BE2C (cell line): ENCODE results near the gene PPP3CB.

Source experiments
- DNase-seq: peaks from one replicate; pipeline ENCODE4 v3.0.0-alpha.2; 2020
- H3K27me3 ChIP-seq: fragments of 250-450 bp; sonication (Bioruptor Pico); 2 replicates; pipeline ENCODE4 v1.5.1; 2020; ENCODE audit warnings: mild to moderate bottlenecking
- H3K36me3 ChIP-seq: fragments of 250-450 bp; sonication (Bioruptor Pico); 2 replicates; pipeline ENCODE4 v1.5.1; 2020; ENCODE audit warnings: mild to moderate bottlenecking
- H3K4me1 ChIP-seq: fragments of 250-450 bp; sonication (Bioruptor Pico); 2 replicates; pipeline ENCODE4 v1.5.1; 2020
- H3K4me3 ChIP-seq: 2 replicates; pipeline ENCODE4 v1.5.1; 2011; ENCODE audit warnings: low read depth, low read length
- H3K9me3 ChIP-seq: fragments of 250-450 bp; sonication (Bioruptor Pico); 2 replicates; pipeline ENCODE4 v1.5.1; 2020
- CTCF ChIP-seq: IDR thresholded peaks from 2 replicates; pipeline ENCODE4 v1.5.1; 2012; ENCODE audit warnings: mild to moderate bottlenecking, low read depth, low read length

Gene PPP3CB

GRCh38 chr10:73439055-73439454 lies 56.8 kb downstream of the PPP3CB start:
- Histone ChIP-seq H3K9me3 (no peaks in the 10 kb centered on the region), H3K27me3 (no peaks in the 10 kb centered on the region), H3K4me1 (no peaks in the 10 kb centered on the region; the same call in 1 of the 2 replicates), H3K4me3 (no peak overlapping the region), H3K36me3 (peaks cover 4% of the 10 kb centered on the region; the same call in 1 of the 2 replicates)
- TF ChIP-seq CTCF, result no peak
- no peak for DNase-seq

- Histone ChIP-seq H3K9me3 (no peaks in the 10 kb centered on the region), H3K36me3 (peaks cover 4% of the 10 kb centered on the region; the same call in 1 of the 2 replicates), H3K4me3 (no peak within 1 kb of the TSS), H3K27me3 (no peaks in the 10 kb centered on the region), H3K4me1 (no peaks in the 10 kb centered on the region; the same call in 1 of the 2 replicates)
- no peak for TF ChIP-seq CTCF
- DNase-seq, result no peak
These were observed 62.3 kb downstream of the PPP3CB start, which contains the start of gene MSS51 for GRCh38 chr10:73433538-73433867. TSS of gene MSS51 (minus strand) at chr10:73433561. CDS start at chr10:73428284, 5,277 bp downstream.

- peaks cover 2% of the 10 kb centered on the region; the same call in 1 of the 2 replicates for H3K36me3 ChIP-seq
- DNase-seq, result no peak
- H3K9me3 ChIP-seq, result no peaks in the 10 kb centered on the region
- H3K27me3 ChIP-seq, result no peaks in the 10 kb centered on the region
- no peak for TF ChIP-seq CTCF
- H3K4me3 ChIP-seq, result no peak overlapping the region
- no peaks in the 10 kb centered on the region; the same call in 1 of the 2 replicates for H3K4me1 ChIP-seq
These were observed 62.9 kb downstream of the PPP3CB start for GRCh38 chr10:73432646-73433537.

GRCh38 chr10:73426318-73426717 lies 69.5 kb downstream of the PPP3CB start:
- 0 out of 2 replicates have a peak, but pooled peaks cover 3% of the 10 kb centered on the region for H3K36me3 ChIP-seq

GRCh38 chr10:73424478-73424877 lies 71.3 kb downstream of the PPP3CB start:
- no peak for DNase-seq
- H3K9me3 ChIP-seq, result no peaks in the 10 kb centered on the region
- 0 out of 2 replicates have a peak, but pooled peaks cover 3% of the 10 kb centered on the region for H3K4me1 ChIP-seq
- 0 out of 2 replicates have a peak, but pooled peaks cover 3% of the 10 kb centered on the region for H3K36me3 ChIP-seq
- H3K4me3 ChIP-seq, result no peak overlapping the region
- no peak for TF ChIP-seq CTCF
- H3K27me3 ChIP-seq, result no peaks in the 10 kb centered on the region

More at GRCh38 chr10:73426318-73426717, 69.5 kb downstream of the PPP3CB start:
- no peak for DNase-seq
- H3K9me3 ChIP-seq, result no peaks in the 10 kb centered on the region
- TF ChIP-seq CTCF, result no peak
- H3K4me1 ChIP-seq, result 0 out of 2 replicates have a peak, but pooled peaks cover 3% of the 10 kb centered on the region
- no peaks in the 10 kb centered on the region for H3K27me3 ChIP-seq
- no peak overlapping the region for H3K4me3 ChIP-seq

GRCh38 chr10:73423309-73423708 lies 72.5 kb downstream of the PPP3CB start:
- no peak for TF ChIP-seq CTCF
- DNase-seq, result no peak

More at GRCh38 chr10:73423309-73423708, 72.5 kb downstream of the PPP3CB start:
- 0 out of 2 replicates have a peak, but pooled peaks cover 3% of the 10 kb centered on the region for H3K4me1 ChIP-seq
- no peak overlapping the region for H3K4me3 ChIP-seq
- H3K27me3 ChIP-seq, result no peaks in the 10 kb centered on the region
- H3K9me3 ChIP-seq, result no peaks in the 10 kb centered on the region
- H3K36me3 ChIP-seq, result 0 out of 2 replicates have a peak, but pooled peaks cover 3% of the 10 kb centered on the region
